H9 (cell line): ENCODE results near the gene KCNN3. TPM values are rescaled to one million over a fixed set of nuclear protein-coding genes. Genes with fewer than 3 reads are reported as not detected.

Experiments
- DNase-seq: peaks from one replicate; pipeline ENCODE4 v3.0.0-alpha.2; 2017
- H2AFZ ChIP-seq: one replicate; pipeline ENCODE4 v1.6.1; 2013; ENCODE audit warnings: mild to moderate bottlenecking, low read length, control low read depth, moderate library complexity
- H2AK5ac ChIP-seq: 2 replicates; pipeline ENCODE4 v1.6.1; 2013; ENCODE audit warnings: low read length, control low read depth, mixed read lengths; ENCODE audit not compliant: insufficient read length
- H2BK120ac ChIP-seq: one replicate; pipeline ENCODE4 v1.6.1; 2013; ENCODE audit warnings: low read depth, mild to moderate bottlenecking, low read length, control low read depth, inconsistent platforms; ENCODE audit not compliant: poor library complexity, severe bottlenecking
- H2BK12ac ChIP-seq: 2 replicates; pipeline ENCODE4 v1.6.1; 2013; ENCODE audit warnings: low read length, control low read depth, mixed read lengths, low read depth; ENCODE audit not compliant: insufficient read length
- H2BK15ac ChIP-seq: 2 replicates; pipeline ENCODE4 v1.6.1; 2013; ENCODE audit warnings: low read depth, low read length, control low read depth
- H2BK20ac ChIP-seq: one replicate; pipeline ENCODE4 v1.6.1; 2013; ENCODE audit warnings: low read depth, mild to moderate bottlenecking, low read length, control low read depth, inconsistent platforms; ENCODE audit not compliant: poor library complexity, severe bottlenecking
- H2BK5ac ChIP-seq: 2 replicates; pipeline ENCODE4 v1.6.1; 2013; ENCODE audit warnings: low read length, control low read depth, mixed read lengths; ENCODE audit not compliant: insufficient read length
- H3K14ac ChIP-seq: 2 replicates; pipeline ENCODE4 v1.6.1; 2013; ENCODE audit warnings: low read length, control low read depth; ENCODE audit not compliant: insufficient read depth
- H3K18ac ChIP-seq: 2 replicates; pipeline ENCODE4 v1.6.1; 2013; ENCODE audit warnings: low read depth, mild to moderate bottlenecking, mixed read lengths, low read length, control low read depth; ENCODE audit not compliant: insufficient read length
- H3K23ac ChIP-seq: 2 replicates; pipeline ENCODE4 v1.6.1; 2013; ENCODE audit warnings: low read length, control low read depth, mixed read lengths, low read depth; ENCODE audit not compliant: insufficient read length
- H3K23me2 ChIP-seq: 2 replicates; pipeline ENCODE4 v1.6.1; 2013; ENCODE audit warnings: low read depth, mild to moderate bottlenecking, mixed read lengths, low read length, control low read depth; ENCODE audit not compliant: insufficient read length, poor library complexity, severe bottlenecking
- H3K27ac ChIP-seq: 2 replicates; pipeline ENCODE4 v1.5.1; 2013; ENCODE audit warnings: low read length, control low read depth, mixed read lengths, low read depth; ENCODE audit not compliant: insufficient read length
- H3K27me3 ChIP-seq: 2 replicates; pipeline ENCODE4 v1.6.1; 2013; ENCODE audit warnings: low read length, control low read depth, inconsistent platforms; ENCODE audit not compliant: insufficient read depth
- H3K4ac ChIP-seq: 2 replicates; pipeline ENCODE4 v1.6.1; 2013; ENCODE audit warnings: low read depth, mild to moderate bottlenecking, control low read depth, inconsistent platforms, low read length, moderate library complexity
- H3K4me1 ChIP-seq: 2 replicates; pipeline ENCODE4 v1.6.1; 2013; ENCODE audit warnings: low read length, control low read depth, inconsistent platforms; ENCODE audit not compliant: insufficient read depth
- H3K4me2 ChIP-seq: 2 replicates; pipeline ENCODE4 v1.6.1; 2013; ENCODE audit warnings: low read length, control low read depth, mixed read lengths; ENCODE audit not compliant: insufficient read length, insufficient read depth
- H3K56ac ChIP-seq: 2 replicates; pipeline ENCODE4 v1.6.1; 2013; ENCODE audit warnings: low read depth, mild to moderate bottlenecking, mixed read lengths, low read length, control low read depth; ENCODE audit not compliant: insufficient read length
- H3K79me1 ChIP-seq: 2 replicates; pipeline ENCODE4 v1.6.1; 2013; ENCODE audit warnings: low read depth, mild to moderate bottlenecking, moderate library complexity, low read length, control low read depth, inconsistent platforms; ENCODE audit not compliant: insufficient read depth, poor library complexity, severe bottlenecking
- H3K79me2 ChIP-seq: 2 replicates; pipeline ENCODE4 v1.6.1; 2013; ENCODE audit warnings: low read length, control low read depth, inconsistent platforms; ENCODE audit not compliant: insufficient read depth
- H3K9ac ChIP-seq: 2 replicates; pipeline ENCODE4 v1.6.1; 2013; ENCODE audit warnings: low read length, control low read depth, mixed read lengths; ENCODE audit not compliant: insufficient read length; ENCODE audit errors: extremely low read depth
- H3K9me3 ChIP-seq: one replicate; pipeline ENCODE4 v1.6.1; 2013; ENCODE audit warnings: low read depth, low read length, inconsistent platforms; ENCODE audit not compliant: control insufficient read depth
- H3T11ph ChIP-seq: one replicate; pipeline ENCODE4 v1.6.1; 2013; ENCODE audit warnings: mild to moderate bottlenecking, low read length, control low read depth, inconsistent platforms
- H4K20me1 ChIP-seq: one replicate; pipeline ENCODE4 v1.6.1; 2013; ENCODE audit not compliant: control insufficient read depth, insufficient read length, insufficient read depth
- H4K5ac ChIP-seq: 2 replicates; pipeline ENCODE4 v1.6.1; 2013; ENCODE audit warnings: low read depth, mild to moderate bottlenecking, mixed read lengths, low read length, control low read depth; ENCODE audit not compliant: insufficient read length
- H4K8ac ChIP-seq: replicated peaks from 2 replicates; pipeline ENCODE4 v1.6.1; 2013; ENCODE audit warnings: low read length, control low read depth, mixed read lengths, low read depth; ENCODE audit not compliant: insufficient read length
- H4K91ac ChIP-seq: 2 replicates; pipeline ENCODE4 v1.6.1; 2013; ENCODE audit warnings: low read depth, mild to moderate bottlenecking, moderate library complexity, mixed read lengths, low read length, control low read depth; ENCODE audit not compliant: insufficient read length
- H3K27ac Mint-ChIP-seq, 3 experiments: 2 replicates in 2 of 3; 3 replicates in 1 of 3; pipeline ENCODE4 v1.8.0; 2020 to 2021; ENCODE audit warnings: mixed read lengths in 3 of 3, mild to moderate bottlenecking in 1 of 3, moderate library complexity in 1 of 3
- H3K27me3 Mint-ChIP-seq: 2 replicates; pipeline ENCODE4 v1.8.0; 2021; ENCODE audit warnings: low read depth, mild to moderate bottlenecking, moderate library complexity, mixed read lengths
- H3K36me3 Mint-ChIP-seq, 3 experiments: 2 replicates in 2 of 3; 3 replicates in 1 of 3; pipeline ENCODE4 v1.8.0; 2020 to 2021; ENCODE audit warnings: low read depth in 3 of 3, mixed read lengths in 3 of 3; ENCODE audit not compliant: insufficient read depth in 1 of 3
- H3K4me1 Mint-ChIP-seq, 2 experiments: 2 replicates each; pipeline ENCODE4 v1.8.0; 2020; ENCODE audit warnings: mixed read lengths in 2 of 2
- H3K4me3 Mint-ChIP-seq, 2 experiments: 2 replicates in 1 of 2; 3 replicates in 1 of 2; pipeline ENCODE4 v1.8.0; 2020 to 2021; ENCODE audit warnings: mild to moderate bottlenecking in 2 of 2, mixed read lengths in 2 of 2, moderate library complexity in 1 of 2
- H3K9me3 Mint-ChIP-seq, 2 experiments: 2 replicates in 1 of 2; 3 replicates in 1 of 2; pipeline ENCODE4 v1.8.0; 2020; ENCODE audit warnings: mild to moderate bottlenecking in 2 of 2, mixed read lengths in 2 of 2, moderate library complexity in 1 of 2
- WGBS: extraction: QIAGEN DNeasy Blood & Tissue Kit; methylation state at CpG from one replicate; pipeline ENCODE4 v1.1.7; 2013; ENCODE audit warnings: missing lambda C conversion rate, low lambda C conversion rate, mixed read lengths; ENCODE audit not compliant: insufficient read length; ENCODE audit errors: extremely low coverage; 5-methylcytosine and 5-hydroxymethylcytosine counted together
- total RNA-seq: library from RNA; stranded (reverse); gene quantifications from 2 replicates; pipeline ENCODE4 v1.2.1, GENCODE V29; 2021
- TF ChIP-seq, protein P1 (sequence below): fragments of 200-600 bp; sonication (generic); conservative IDR thresholded peaks from 3 replicates; pipeline ENCODE4 v1.8.0; 2021; ENCODE audit warnings: antibody characterized with exemption, mild to moderate bottlenecking

KCNN3 gene
- total RNA-seq, 1 experiment from 2014 or later = 0.83 TPM

DNA sequence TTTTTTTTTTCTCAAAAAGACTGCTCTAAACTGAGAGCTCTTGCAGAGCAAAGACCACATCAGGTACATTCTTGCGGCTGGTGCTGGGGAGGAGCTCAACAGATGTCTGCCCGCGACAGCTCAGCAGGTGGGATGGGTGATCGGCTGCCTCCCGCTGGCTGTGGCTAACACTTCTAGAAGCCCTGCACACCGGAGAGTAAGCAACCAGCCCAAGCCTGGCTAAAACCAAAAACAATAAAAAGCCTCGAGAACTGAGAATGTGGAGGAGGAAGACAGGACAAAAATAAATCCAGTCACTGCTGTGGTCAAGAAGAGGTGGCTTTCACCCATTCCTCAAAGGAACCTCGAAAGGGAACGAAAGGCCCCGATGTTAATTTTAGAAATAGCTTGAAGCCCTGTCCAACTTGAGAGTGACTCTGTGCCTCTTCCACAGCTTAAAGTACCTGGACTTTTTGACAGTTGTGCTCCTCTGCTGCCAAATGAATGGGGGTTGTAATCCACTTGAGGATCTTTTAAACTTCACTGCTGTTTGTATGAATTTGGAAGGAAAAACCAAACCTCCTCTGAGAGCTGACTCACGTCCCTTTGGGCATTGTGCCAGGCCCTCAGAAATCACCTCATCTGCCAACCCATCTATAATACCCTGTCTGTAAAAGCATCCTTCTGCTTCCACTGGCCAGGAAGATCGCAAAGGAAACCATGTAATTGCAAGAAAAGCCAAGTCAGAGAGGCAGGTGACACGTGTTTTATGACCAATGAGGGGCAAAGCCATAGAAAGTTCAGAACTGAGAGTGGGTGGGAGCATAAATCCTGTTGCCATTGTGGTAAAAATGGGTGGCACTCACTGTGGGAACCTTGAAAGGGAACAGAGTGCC lies 78.6 kb downstream of the KCNN3 start:
- H3K79me2 ChIP-seq = no peaks in the 10 kb centered on the region
- no peak overlapping the region for H3K56ac ChIP-seq
- no peak overlapping the region for H4K5ac ChIP-seq
- H3K27me3 Mint-ChIP-seq = peaks cover 9% of the 10 kb centered on the region
- H3T11ph ChIP-seq = no peak overlapping the region
- H4K91ac ChIP-seq = no peak overlapping the region
- no peak overlapping the region for H3K4me2 ChIP-seq
- H3K4me1 Mint-ChIP-seq = peaks cover 10% of the 10 kb centered on the region in 2 experiments
- no peak overlapping the region for H3K9ac ChIP-seq
- H2BK120ac ChIP-seq = no peak overlapping the region
- H2BK12ac ChIP-seq = no peak overlapping the region
- no peak overlapping the region for H3K18ac ChIP-seq
- H3K4me1 ChIP-seq = no peaks in the 10 kb centered on the region
- TF ChIP-seq, protein P1, sequence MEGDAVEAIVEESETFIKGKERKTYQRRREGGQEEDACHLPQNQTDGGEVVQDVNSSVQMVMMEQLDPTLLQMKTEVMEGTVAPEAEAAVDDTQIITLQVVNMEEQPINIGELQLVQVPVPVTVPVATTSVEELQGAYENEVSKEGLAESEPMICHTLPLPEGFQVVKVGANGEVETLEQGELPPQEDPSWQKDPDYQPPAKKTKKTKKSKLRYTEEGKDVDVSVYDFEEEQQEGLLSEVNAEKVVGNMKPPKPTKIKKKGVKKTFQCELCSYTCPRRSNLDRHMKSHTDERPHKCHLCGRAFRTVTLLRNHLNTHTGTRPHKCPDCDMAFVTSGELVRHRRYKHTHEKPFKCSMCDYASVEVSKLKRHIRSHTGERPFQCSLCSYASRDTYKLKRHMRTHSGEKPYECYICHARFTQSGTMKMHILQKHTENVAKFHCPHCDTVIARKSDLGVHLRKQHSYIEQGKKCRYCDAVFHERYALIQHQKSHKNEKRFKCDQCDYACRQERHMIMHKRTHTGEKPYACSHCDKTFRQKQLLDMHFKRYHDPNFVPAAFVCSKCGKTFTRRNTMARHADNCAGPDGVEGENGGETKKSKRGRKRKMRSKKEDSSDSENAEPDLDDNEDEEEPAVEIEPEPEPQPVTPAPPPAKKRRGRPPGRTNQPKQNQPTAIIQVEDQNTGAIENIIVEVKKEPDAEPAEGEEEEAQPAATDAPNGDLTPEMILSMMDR = no peak
- H3K27ac Mint-ChIP-seq = peak overlapping the region in 1 of 3 experiments; percentile 28; a peak in 1 of 7 replicates
- no peaks in the 10 kb centered on the region for H4K20me1 ChIP-seq
- no peaks in the 10 kb centered on the region for H3K23me2 ChIP-seq
- no peak overlapping the region for H2BK5ac ChIP-seq
- H3K27ac ChIP-seq = no peak overlapping the region
- H3K9me3 Mint-ChIP-seq = no peaks in the 10 kb centered on the region
- no peak overlapping the region for H3K14ac ChIP-seq
- no CpG with 5 or more reads among the region's 13 CpGs for WGBS
- no peaks in the 10 kb centered on the region for H3K79me1 ChIP-seq
- no peak overlapping the region for H4K8ac ChIP-seq
- H2BK20ac ChIP-seq = no peak overlapping the region
- H3K23ac ChIP-seq = no peak overlapping the region
- no peak overlapping the region for H3K4ac ChIP-seq
- no peak overlapping the region for H2AFZ ChIP-seq
- no peak overlapping the region for H2AK5ac ChIP-seq
- H2BK15ac ChIP-seq = no peak overlapping the region
- H3K27me3 ChIP-seq = no peaks in the 10 kb centered on the region
- H3K4me3 Mint-ChIP-seq = no peak overlapping the region
- H3K9me3 ChIP-seq = no peaks in the 10 kb centered on the region
- H3K36me3 Mint-ChIP-seq = no peaks in the 10 kb centered on the region
- no peak for DNase-seq
